ENCODE data around the gene TEAD1. TPM values are rescaled to one million over a fixed set of nuclear protein-coding genes. Genes with fewer than 3 reads are reported as not detected.

The TEAD1 gene
- polyA plus RNA-seq, 1 experiment, result 79.2 TPM

- no peak for DNase-seq (ENCODE audit: low read depth)
- no peak for TF ChIP-seq CTCF (IDR thresholded peaks at IDR 0.05; ENCODE audit: insufficient read depth, low read depth, low read length)
- Histone ChIP-seq H3K4me3 (ENCODE audit: low read depth, low read length) (no peak overlapping the region), H3K36me3 (ENCODE audit: control insufficient read depth, insufficient read depth, low read length) (peaks cover 7% of the 10 kb centered on the region), H3K27me3 (ENCODE audit: control insufficient read depth, insufficient read depth, low read length) (no peaks in the 10 kb centered on the region)
- ChIA-PET POLR2A (no interaction called here), CTCF (interaction anchor here (0.6 to 4.9 kb wide), 3 partner anchors 9 to 209 kb away, joined by 4 to 28 read pairs (median 5); no protein-coding TSS in a partner anchor)
These were observed 231.2 kb downstream of the TEAD1 start for GRCh38 chr11:12905435-12905834.

- no peak overlapping the region for H3K4me3 ChIP-seq (ENCODE audit: low read depth, low read length)
- no peak for DNase-seq (ENCODE audit: low read depth)
- no peak for TF ChIP-seq CTCF (IDR thresholded peaks at IDR 0.05; ENCODE audit: insufficient read depth, low read depth, low read length)
- ChIA-PET POLR2A (no interaction called here), CTCF (interaction anchor here (4.9 kb wide), 1 partner anchor 8 kb away, joined by 28 read pairs; no protein-coding TSS in a partner anchor)
- peaks cover 7% of the 10 kb centered on the region for H3K36me3 ChIP-seq (ENCODE audit: control insufficient read depth, insufficient read depth, low read length)
- H3K27me3 ChIP-seq (ENCODE audit: control insufficient read depth, insufficient read depth, low read length), result no peaks in the 10 kb centered on the region
These were observed 232.3 kb downstream of the TEAD1 start for GRCh38 chr11:12906501-12906900.

GRCh38 chr11:12909879-12910278, 235.7 kb downstream of the TEAD1 start:
- no peak for DNase-seq (ENCODE audit: low read depth)
- H3K36me3 ChIP-seq (ENCODE audit: control insufficient read depth, insufficient read depth, low read length), result peaks cover 7% of the 10 kb centered on the region
- no peak overlapping the region for H3K4me3 ChIP-seq (ENCODE audit: low read depth, low read length)
- no peak for TF ChIP-seq CTCF (IDR thresholded peaks at IDR 0.05; ENCODE audit: insufficient read depth, low read depth, low read length)
- CTCF ChIA-PET, result interaction anchor here (1.3 kb wide), 1 partner anchor 11 kb away, joined by 5 read pairs; no protein-coding TSS in a partner anchor
- POLR2A ChIA-PET, result no interaction called here
- H3K27me3 ChIP-seq (ENCODE audit: control insufficient read depth, insufficient read depth, low read length), result no peaks in the 10 kb centered on the region

GRCh38 chr11:12914400-12914912, 240.2 kb downstream of the TEAD1 start:
- TF ChIP-seq CTCF (IDR thresholded peaks at IDR 0.05; ENCODE audit: insufficient read depth, low read depth, low read length), result peak; percentile 85
- no peaks in the 10 kb centered on the region for H3K27me3 ChIP-seq (ENCODE audit: control insufficient read depth, insufficient read depth, low read length)
- H3K4me3 ChIP-seq (ENCODE audit: low read depth, low read length), result no peak overlapping the region
- ChIA-PET POLR2A (no interaction called here), CTCF (interaction anchor here (0.6 to 2.5 kb wide), 27 partner anchors 9 to 627 kb away, joined by 3 to 28 read pairs (median 4); no protein-coding TSS in a partner anchor)
- no peak for DNase-seq (ENCODE audit: low read depth)
- H3K36me3 ChIP-seq (ENCODE audit: control insufficient read depth, insufficient read depth, low read length), result peaks cover 9% of the 10 kb centered on the region

- no peak for TF ChIP-seq CTCF (IDR thresholded peaks at IDR 0.05; ENCODE audit: insufficient read depth, low read depth, low read length)
- peaks cover 9% of the 10 kb centered on the region for H3K36me3 ChIP-seq (ENCODE audit: control insufficient read depth, insufficient read depth, low read length)
- ChIA-PET POLR2A (no interaction called here), CTCF (interaction anchor here (0.9 to 2.5 kb wide), 19 partner anchors 11 to 627 kb away, joined by 3 to 28 read pairs (median 5); no protein-coding TSS in a partner anchor)
- no peak for DNase-seq (ENCODE audit: low read depth)
- H3K27me3 ChIP-seq (ENCODE audit: control insufficient read depth, insufficient read depth, low read length), result no peaks in the 10 kb centered on the region
- no peak overlapping the region for H3K4me3 ChIP-seq (ENCODE audit: low read depth, low read length)
These were observed 240.9 kb downstream of the TEAD1 start for GRCh38 chr11:12915093-12915492.

All from BJ (cell line).